Esophagus muscularis mucosa (tissue), 4 donors: ENCODE measurements around the gene LRRC8D. TPM values are rescaled to one million over a fixed set of nuclear protein-coding genes. Genes with fewer than 3 reads are reported as not detected.
"Not testable (repeated sequence)": the region's sequence is repeated elsewhere in the genome, so short reads cannot be mapped to it uniquely, and the experiment has no call there.

Experiments used
- DNase-seq: peaks from one replicate; pipeline ENCODE4 v3.0.0-alpha.2; 2017; ENCODE audit errors: extremely low spot score
- H3K27ac ChIP-seq, 4 donors: fragments of 200-600 bp; sonication (generic); replicated peaks in 1 of 4; 1 replicate in 3 of 4; 2 replicates in 1 of 4; pipeline ENCODE4 v1.5.1; 2016 to 2019; ENCODE audit warnings: mild to moderate bottlenecking in 1 of 4
- H3K27me3 ChIP-seq, 4 donors: fragments of 200-600 bp; sonication (generic); one replicate each; pipeline versions ENCODE4 v1.5.1 to v1.6.0; 2016 to 2019
- H3K36me3 ChIP-seq, 4 donors: fragments of 200-600 bp; sonication (generic); one replicate each; pipeline ENCODE4 v1.5.1; 2016 to 2019
- H3K4me1 ChIP-seq, 4 donors: fragments of 200-600 bp; sonication (generic); one replicate each; pipeline ENCODE4 v1.5.1; 2016 to 2019
- H3K4me3 ChIP-seq, 4 donors: fragments of 200-600 bp; sonication (generic); 1 replicate in 2 of 4; 2 replicates in 2 of 4; pipeline ENCODE4 v1.5.1; 2016 to 2019; ENCODE audit warnings: mild to moderate bottlenecking in 4 of 4, moderate library complexity in 1 of 4
- H3K9me3 ChIP-seq, 4 donors: fragments of 200-600 bp; sonication (generic); 1 replicate in 3 of 4; 2 replicates in 1 of 4; pipeline ENCODE4 v1.5.1; 2016 to 2019
- EP300 ChIP-seq: sonication (generic); formaldehyde crosslinking; IDR thresholded peaks from one replicate; pipeline ENCODE4 v1.6.1; 2017; ENCODE audit warnings: antibody characterized with exemption
- POLR2A ChIP-seq: fragments of 450-650 bp; IDR thresholded peaks from one replicate; pipeline ENCODE4 v1.6.1; 2017; ENCODE audit warnings: antibody characterized with exemption, moderate library complexity, mild to moderate bottlenecking, low read depth
- POLR2AphosphoS5 ChIP-seq, 2 donors: sonication (generic); formaldehyde crosslinking; IDR thresholded peaks; one replicate each; pipeline ENCODE4 v1.6.1; 2017; ENCODE audit warnings: antibody characterized with exemption in 2 of 2
- WGBS: methylation state at CpG from one replicate; pipeline ENCODE4 v1.1.5; 2018; 5-methylcytosine and 5-hydroxymethylcytosine counted together
- intact Hi-C: fragments of 100-400 bp; cut with DNase I; formaldehyde crosslinking; loops from one replicate; pipeline ENCODE4 v1.15.1; 2023
- total RNA-seq, 4 donors: library from RNA; depleted of rRNA; stranded (reverse); fragments of >200 nt; gene quantifications; one replicate each; pipeline versions ENCODE4 v1.1.0 to v1.2.1, GENCODE V29; 2016
- TF ChIP-seq, protein P1 (sequence below), 3 experiments: fragments of 200-600 bp in 2 of 3; fragments of 450-650 bp in 1 of 3; sonication (generic) in 2 of 3; IDR thresholded peaks; one replicate each; pipeline ENCODE4 v1.5.1; 2017 to 2019; ENCODE audit warnings: antibody characterized with exemption in 3 of 3, mild to moderate bottlenecking in 2 of 3, moderate library complexity in 1 of 3

The LRRC8D gene
- total RNA-seq, 4 donors from 2014 or later = 4.2 to 10.4 (median 6.6) TPM

DNA sequence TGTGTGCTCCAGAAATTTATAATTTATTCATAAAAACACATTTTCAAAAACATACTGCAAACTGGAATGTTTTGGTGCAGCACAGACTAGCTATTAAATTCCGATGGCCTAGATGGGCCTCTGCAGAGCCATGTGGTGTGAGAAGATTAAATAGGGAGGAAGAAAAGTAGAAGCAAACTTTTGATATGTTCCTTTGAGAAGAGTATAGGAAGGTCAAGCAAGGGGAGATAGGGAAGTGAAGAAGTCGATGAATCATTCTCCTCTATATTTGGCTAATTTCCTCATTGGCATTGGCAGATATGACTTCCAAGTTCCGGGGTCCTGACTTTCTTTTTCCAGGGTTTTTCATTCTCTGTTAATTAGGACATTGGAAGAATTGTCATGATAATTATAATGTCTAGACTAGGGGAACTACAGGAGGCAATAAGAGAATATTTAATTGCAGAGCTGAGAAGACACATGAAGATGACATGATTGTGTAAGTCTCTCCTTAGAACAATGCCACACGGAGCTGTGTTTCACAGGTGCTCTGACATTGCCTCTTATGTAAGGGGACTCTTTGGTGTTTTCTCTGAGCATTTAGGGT is 154.8 kb downstream of the LRRC8D start:
- peaks cover 0 to 5% (median 3%) of the 10 kb centered on the region in 4 donors for H3K4me1 ChIP-seq
- WGBS = 69% methylated on average over 4 of the region's 4 CpGs
- no peak overlapping the region for H3K4me3 ChIP-seq
- H3K9me3 ChIP-seq = no peaks in the 10 kb centered on the region
- TF ChIP-seq POLR2A (no peak), EP300 (no peak), POLR2AphosphoS5 (IDR thresholded peaks at IDR 0.05) (no peak)
- TF ChIP-seq, protein P1, sequence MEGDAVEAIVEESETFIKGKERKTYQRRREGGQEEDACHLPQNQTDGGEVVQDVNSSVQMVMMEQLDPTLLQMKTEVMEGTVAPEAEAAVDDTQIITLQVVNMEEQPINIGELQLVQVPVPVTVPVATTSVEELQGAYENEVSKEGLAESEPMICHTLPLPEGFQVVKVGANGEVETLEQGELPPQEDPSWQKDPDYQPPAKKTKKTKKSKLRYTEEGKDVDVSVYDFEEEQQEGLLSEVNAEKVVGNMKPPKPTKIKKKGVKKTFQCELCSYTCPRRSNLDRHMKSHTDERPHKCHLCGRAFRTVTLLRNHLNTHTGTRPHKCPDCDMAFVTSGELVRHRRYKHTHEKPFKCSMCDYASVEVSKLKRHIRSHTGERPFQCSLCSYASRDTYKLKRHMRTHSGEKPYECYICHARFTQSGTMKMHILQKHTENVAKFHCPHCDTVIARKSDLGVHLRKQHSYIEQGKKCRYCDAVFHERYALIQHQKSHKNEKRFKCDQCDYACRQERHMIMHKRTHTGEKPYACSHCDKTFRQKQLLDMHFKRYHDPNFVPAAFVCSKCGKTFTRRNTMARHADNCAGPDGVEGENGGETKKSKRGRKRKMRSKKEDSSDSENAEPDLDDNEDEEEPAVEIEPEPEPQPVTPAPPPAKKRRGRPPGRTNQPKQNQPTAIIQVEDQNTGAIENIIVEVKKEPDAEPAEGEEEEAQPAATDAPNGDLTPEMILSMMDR (IDR thresholded peaks at IDR 0.05) = no peak
- no peaks in the 10 kb centered on the region for H3K36me3 ChIP-seq
- intact Hi-C loops = no loop called here
- DNase-seq = no peak
- no peaks in the 10 kb centered on the region for H3K27me3 ChIP-seq
- H3K27ac ChIP-seq = no peak overlapping the region

DNA sequence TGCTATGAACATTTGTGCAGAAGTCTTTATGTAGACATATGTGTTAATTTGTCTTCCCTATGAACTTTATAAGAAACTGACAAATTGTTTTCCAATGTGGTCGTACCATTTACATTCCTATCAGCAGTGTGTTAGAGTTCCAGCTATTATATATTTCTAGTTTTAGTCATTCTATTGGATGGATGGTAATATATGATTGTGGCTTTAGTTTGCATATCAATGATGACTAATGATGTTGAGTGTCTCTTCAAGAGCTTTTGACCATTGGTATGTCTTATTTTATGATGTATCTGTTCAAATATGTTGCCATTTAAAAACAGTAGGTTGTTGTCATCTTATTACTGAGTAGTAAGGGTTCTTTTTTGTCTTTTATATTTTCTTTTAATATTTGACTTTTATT is 157.9 kb downstream of the LRRC8D start:
- H3K9me3 ChIP-seq = no peaks in the 10 kb centered on the region
- H3K27me3 ChIP-seq = no peaks in the 10 kb centered on the region
- DNase-seq = no peak
- intact Hi-C loops = no loop called here
- no peak overlapping the region for H3K27ac ChIP-seq
- no peak overlapping the region for H3K4me3 ChIP-seq
- 92% methylated on average over 1 of the region's 1 CpG for WGBS
- no peaks in the 10 kb centered on the region for H3K36me3 ChIP-seq
- TF ChIP-seq, protein P1 (IDR thresholded peaks at IDR 0.05) = no peak
- TF ChIP-seq POLR2A (no peak), POLR2AphosphoS5 (IDR thresholded peaks at IDR 0.05) (no peak), EP300 (no peak)
- H3K4me1 ChIP-seq = peaks cover 0 to 5% (median 3%) of the 10 kb centered on the region in 4 donors

DNA sequence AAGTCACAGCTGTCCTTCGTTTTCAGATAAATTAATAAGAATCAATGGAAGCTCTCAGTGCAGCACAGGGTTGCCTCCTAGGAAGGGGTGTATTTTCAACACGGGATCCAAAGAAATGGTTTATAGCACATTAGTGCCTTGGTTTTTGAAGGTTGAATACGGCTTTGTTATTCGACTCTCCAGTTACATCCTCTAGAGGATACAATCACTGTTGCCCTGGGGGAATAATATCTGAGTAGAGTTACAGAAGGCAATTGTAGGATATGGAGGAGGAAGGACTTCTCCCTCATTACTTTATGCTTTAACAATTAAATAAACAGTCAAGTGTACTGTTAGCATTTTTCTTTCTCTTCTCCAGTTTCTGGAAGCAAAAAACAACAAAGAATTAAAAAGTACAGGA is 159.8 kb downstream of the LRRC8D start:
- H3K27me3 ChIP-seq = no peaks in the 10 kb centered on the region
- H3K36me3 ChIP-seq = no peaks in the 10 kb centered on the region
- no peak for DNase-seq
- intact Hi-C loops = no loop called here
- H3K4me3 ChIP-seq = no peak overlapping the region
- H3K27ac ChIP-seq = no peak overlapping the region
- H3K4me1 ChIP-seq = peaks cover 0 to 3% (median 0%) of the 10 kb centered on the region in 4 donors
- 83% methylated on average over 4 of the region's 4 CpGs for WGBS
- no peak for TF ChIP-seq POLR2AphosphoS5 (IDR thresholded peaks at IDR 0.05)
- no peak for TF ChIP-seq EP300
- TF ChIP-seq, protein P1 (IDR thresholded peaks at IDR 0.05) = no peak
- no peak for TF ChIP-seq POLR2A
- no peaks in the 10 kb centered on the region for H3K9me3 ChIP-seq

- H3K4me3 ChIP-seq, H3K27ac ChIP-seq, H3K36me3 ChIP-seq, H3K27me3 ChIP-seq, DNase-seq, intact Hi-C loops, H3K9me3 ChIP-seq, H3K4me1 ChIP-seq: not testable (repeated sequence)
- 70% methylated on average over 2 of the region's 2 CpGs for WGBS
Measured at GRCh38 chr1:89982846-89983245, 162.0 kb downstream of the LRRC8D start.

DNA sequence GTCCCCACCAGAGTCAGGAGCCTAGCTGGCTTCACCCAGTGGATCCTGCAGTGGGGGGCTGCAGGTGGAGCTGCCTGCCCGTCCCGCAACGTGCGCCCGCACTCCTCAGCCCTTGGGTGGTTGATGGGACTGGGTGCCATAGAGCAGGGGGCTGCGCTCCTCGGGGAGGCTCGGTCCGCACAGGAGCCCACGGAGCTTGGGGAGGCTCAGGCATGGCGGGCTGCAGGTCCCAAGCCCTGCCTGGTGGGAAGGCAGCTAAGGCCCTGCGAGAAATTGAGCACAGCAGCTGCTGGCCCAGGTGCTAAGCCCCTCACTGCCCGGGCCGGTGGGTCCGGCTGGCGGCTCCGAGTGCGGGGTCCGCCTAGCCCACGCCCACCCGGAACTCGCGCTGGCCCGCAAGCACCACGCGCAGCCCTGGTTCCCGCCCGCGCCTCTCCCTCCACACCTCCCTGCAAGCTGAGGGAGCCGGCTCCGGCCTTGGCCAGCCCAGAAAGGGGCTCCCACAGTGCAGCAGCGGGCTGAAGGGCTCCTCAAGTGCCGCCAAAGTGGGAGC is 163.8 kb downstream of the LRRC8D start:
- DNase-seq, H3K27me3 ChIP-seq, intact Hi-C loops, H3K27ac ChIP-seq, H3K9me3 ChIP-seq, H3K4me3 ChIP-seq, H3K4me1 ChIP-seq, H3K36me3 ChIP-seq: not testable (repeated sequence)
- WGBS = 96% methylated on average over 12 of the region's 33 CpGs

DNA sequence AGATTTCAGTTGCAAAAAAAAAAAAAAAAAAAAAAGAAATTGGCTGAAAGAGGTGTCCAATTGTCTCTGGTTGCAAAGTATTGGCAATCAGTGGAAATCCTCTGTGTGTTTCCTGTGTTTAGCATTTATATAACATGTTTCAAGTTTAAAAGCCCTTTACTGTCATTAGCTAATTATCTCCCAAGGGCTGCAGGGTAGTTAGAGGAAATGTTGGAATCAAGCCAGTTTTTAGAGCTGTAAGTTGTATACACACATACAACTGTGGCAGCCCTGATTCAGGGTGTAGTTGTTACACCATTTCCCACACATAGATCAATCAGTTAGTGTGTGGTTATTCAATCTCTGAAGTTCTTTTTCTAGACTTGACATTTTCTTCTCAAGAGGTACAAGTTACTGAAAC is 165.2 kb downstream of the LRRC8D start:
- intact Hi-C loops = loop anchor here (2.0 kb wide), 1 partner anchor 143 kb away; no protein-coding TSS in a partner anchor
- H3K36me3 ChIP-seq = no peaks in the 10 kb centered on the region
- DNase-seq = no peak
- no peaks in the 10 kb centered on the region for H3K27me3 ChIP-seq
- no peak for TF ChIP-seq POLR2A
- no peak for TF ChIP-seq POLR2AphosphoS5 (IDR thresholded peaks at IDR 0.05)
- no peak for TF ChIP-seq EP300
- TF ChIP-seq, protein P1 (IDR thresholded peaks at IDR 0.05) = no peak
- H3K27ac ChIP-seq = no peak overlapping the region
- no peak overlapping the region for H3K4me3 ChIP-seq
- H3K9me3 ChIP-seq = no peaks in the 10 kb centered on the region
- H3K4me1 ChIP-seq = peaks cover 0 to 4% (median 0%) of the 10 kb centered on the region in 4 donors
